HG03558 (cell line): ENCODE measurements around the gene ANKRD36B.
"Not testable (repeated sequence)": the region's sequence is repeated elsewhere in the genome, so short reads cannot be mapped to it uniquely, and the experiment has no call there.

Experiments used
- ATAC-seq: cut with Tn5 transposase; IDR thresholded peaks from one replicate; pipeline ENCODE4 v1.9.1; 2021; ENCODE audit warnings: moderate number of reproducible peaks; ENCODE audit not compliant: unreplicated experiment; ENCODE audit errors: extremely low read depth

The ANKRD36B gene

DNA sequence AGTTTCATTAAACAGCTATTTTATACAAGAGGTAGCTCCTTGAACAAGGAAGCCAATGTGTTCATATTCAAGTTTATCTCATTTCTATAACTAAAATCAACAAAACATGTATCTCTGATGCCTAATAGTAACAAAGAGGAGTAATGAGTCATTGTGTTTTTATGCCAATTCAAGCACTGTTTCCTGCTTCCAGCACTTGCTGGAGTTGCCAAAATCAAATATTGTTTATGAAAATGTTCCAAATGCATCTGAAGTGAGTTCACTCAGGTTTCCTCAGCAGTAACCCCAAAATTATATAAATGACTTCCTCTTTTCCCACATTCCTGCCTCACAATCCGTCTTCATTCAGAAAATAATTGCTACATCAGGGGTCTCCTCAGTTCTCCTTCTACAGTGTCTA, 39.2 kb downstream of the ANKRD36B start:
- ATAC-seq = not testable (repeated sequence)

DNA sequence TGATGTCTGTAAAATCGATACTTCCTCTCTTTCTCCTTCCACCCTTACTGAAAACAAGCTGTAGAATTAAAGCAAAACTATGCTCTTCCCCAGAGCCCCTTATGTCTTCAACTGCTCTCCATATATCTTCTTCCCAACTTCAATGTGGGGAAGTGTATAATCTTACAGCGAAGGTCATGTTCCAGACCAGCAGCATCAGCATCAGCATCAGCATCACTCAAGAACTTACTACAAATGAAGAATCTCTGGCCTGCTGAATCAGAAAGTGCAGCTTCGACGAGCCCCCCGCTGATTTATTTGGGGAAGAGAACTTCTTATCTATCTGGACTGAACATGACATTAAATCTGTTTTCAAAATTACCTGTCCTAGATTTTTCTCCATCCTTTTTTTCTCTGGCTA, 40.6 kb downstream of the ANKRD36B start:
- ATAC-seq = not testable (repeated sequence)

DNA sequence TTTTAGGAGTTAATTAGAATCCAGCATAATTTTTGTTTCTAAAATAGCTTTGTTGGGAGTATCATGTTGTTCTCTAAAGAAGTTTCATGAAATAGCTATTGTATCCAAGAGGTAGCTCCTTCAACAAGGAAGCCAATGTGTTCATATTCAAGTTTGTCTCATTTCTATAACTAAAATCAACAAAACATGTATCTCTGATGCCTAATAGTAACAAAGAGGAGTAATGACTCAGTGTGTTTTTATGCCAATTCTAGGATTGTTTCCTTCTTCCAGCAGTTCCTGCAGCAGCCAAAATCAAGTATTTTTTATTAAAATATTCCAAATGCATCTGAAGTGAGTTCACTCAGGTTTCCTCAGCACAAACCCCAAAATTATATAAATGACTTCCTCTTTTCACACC, 41.1 kb downstream of the ANKRD36B start:
- ATAC-seq = not testable (repeated sequence)

DNA sequence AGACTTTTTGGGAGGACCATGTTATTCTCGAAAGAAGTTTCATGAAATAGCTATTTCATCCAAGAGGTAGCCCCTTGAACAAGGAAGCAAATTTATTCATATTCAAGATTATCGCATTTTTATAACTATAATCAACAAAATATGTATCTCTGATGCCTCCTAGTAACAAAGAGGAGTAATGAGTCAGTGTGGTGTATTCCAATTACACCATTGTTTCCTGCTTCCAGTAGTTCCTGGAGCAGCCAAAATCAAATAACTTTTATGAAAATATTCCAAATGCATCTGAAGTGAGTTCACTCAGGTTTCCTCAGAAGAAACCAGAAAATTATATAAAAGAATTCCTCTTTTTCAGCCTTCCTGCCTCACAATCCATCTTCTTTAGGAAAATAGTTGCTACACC, 43.0 kb downstream of the ANKRD36B start:
- ATAC-seq = no peak

DNA sequence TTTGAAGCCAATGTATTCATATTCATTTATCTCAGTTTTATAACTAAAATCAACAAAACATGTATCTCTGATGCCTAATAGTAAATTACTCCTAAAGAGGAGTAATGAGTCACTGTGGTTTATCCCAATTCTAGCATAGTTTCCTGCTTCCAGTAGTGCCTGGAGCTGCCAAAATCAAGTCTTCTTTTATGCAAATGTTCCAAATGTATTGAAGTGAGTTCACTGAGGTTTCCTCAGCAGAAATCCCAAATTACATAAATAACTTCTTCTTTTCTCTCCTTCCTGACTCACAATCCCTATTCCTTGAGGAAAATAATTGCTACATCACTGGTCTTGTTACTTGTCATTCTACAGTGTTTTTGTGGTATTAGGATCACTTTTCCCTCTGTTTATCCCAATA, 44.8 kb downstream of the ANKRD36B start:
- ATAC-seq = not testable (repeated sequence)

DNA sequence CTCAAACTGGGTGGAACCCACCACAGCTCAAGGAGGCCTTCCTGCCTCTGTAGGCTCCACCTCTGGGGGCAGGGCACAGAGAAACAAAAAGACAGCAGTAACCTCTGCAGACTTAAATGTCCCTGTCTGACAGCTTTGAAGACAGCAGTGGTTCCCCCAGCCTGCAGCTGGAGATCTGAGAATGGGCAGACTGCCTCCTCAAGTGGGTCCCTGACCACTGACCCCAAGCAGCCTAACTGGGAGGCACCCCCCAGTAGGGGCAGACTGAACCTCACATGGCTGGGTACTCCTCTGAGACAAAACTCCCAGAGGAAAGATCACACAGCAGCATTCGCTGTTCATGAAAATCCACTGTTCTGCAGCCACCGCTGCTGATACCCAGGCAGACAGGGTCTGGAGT, 63.8 kb downstream of the ANKRD36B start:
- not testable (repeated sequence) for ATAC-seq

DNA sequence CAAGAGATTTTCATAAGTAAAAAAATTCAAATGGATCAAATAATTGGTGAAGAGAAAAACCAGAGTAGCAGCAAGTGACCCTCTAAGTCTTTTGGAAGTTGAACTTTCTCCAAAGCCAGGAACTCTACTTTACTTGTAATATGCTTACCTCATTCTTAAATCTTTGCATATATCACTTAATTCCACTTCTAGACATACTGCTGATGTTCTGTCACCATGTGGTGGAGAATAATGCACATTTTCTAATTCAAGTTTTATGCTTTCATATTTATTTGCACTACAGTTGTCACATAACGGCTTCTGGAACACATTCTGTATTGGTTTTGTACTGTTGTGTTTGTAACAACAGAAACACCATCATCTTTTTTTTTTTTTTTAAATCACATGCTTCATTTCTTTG, 65.9 kb downstream of the ANKRD36B start:
- ATAC-seq = not testable (repeated sequence)

DNA sequence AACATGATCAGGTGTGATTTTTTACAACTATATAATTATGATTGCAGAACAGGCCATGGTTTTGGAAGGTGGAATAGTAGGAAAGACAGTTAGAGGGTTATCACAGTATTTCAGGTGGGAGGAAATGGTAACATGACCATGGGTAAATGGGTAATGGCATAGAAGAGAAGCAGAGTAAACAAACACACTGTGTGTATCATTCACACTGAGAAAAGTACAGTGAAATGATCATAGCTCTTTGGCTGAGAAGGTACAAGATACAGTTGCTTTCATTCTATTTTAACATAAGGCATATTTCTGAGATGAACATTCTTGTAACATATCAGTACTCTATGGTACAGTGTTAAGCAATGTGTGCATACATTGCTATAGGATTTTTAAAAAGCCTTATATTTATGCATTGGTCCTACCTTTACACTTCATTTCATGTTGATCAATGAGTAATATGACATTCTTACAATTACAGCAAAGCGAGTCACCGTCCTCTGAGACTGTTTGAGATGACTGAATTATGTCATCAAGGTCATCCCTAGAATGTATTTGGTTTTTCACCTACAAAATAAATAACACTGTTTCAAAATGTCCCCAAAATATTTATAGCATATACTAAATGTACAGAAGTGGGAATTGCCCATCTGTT, 66.6 kb downstream of the ANKRD36B start:
- not testable (repeated sequence) for ATAC-seq

DNA sequence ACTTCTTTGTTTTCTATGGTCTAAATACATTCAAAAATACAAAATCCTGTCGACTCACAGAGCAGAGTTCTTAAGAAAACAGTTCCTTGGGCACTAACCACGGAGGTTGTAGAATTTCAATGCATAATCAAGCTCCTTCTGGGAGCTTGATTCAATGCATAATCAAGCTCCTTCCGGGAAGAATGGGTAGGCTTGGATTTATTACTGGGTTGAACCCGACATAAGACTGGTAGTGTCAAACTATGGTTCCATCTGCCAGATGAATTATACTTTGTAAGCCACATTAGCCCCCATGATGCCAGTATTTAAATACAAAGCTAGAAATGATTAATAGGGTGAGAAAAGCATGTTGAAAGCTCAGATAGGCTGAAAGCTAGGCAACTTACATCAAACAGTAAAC, 94.0 kb downstream of the ANKRD36B start:
- ATAC-seq = not testable (repeated sequence)

DNA sequence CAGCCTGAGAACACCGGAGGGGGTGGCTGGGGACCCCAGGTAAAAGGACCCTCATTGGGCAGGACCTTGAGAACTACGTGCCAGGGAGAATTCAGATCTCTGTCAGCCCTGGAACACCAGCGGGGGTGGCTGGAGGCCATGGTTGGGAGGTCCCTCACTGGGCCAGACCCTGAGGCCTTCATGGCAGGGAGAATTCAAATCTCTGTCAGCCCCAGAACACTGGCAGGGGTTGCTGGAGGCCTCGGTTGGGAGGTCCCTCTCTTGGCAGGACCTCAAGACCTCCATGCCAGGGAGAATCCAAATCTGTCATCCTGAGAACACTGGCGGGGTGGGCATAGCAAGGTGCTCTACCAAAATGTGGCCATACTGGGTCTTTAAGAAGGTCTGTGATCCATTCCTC, 99.5 kb downstream of the ANKRD36B start:
- not testable (repeated sequence) for ATAC-seq
